ENCODE data around the gene SKAP1.

DNA sequence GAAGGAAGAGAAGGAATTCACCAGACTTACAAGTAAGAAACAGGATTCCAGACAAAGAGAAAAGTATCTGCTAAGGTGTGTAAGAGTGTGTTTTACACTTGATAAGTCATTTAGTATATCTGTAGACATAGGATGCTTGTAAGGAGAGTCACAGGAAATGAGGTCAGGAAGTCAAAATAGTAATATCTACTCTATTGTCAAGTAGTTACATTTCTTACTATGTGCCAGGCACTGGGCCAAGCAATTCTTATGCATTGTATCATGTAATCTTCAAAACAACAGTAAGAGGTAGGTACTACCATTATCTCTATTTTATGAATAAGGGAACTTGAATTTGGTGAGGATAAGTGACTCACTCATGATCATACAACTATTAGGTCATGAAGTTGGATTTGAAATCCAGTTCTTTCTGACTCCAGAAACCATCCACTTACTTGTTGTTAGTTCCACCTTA is 193.3 kb downstream of the SKAP1 start:
- no peak for TF ChIP-seq POLR2AphosphoS5 (IDR thresholded peaks at IDR 0.05; ENCODE audit: low read depth)
- TF ChIP-seq, protein P1, sequence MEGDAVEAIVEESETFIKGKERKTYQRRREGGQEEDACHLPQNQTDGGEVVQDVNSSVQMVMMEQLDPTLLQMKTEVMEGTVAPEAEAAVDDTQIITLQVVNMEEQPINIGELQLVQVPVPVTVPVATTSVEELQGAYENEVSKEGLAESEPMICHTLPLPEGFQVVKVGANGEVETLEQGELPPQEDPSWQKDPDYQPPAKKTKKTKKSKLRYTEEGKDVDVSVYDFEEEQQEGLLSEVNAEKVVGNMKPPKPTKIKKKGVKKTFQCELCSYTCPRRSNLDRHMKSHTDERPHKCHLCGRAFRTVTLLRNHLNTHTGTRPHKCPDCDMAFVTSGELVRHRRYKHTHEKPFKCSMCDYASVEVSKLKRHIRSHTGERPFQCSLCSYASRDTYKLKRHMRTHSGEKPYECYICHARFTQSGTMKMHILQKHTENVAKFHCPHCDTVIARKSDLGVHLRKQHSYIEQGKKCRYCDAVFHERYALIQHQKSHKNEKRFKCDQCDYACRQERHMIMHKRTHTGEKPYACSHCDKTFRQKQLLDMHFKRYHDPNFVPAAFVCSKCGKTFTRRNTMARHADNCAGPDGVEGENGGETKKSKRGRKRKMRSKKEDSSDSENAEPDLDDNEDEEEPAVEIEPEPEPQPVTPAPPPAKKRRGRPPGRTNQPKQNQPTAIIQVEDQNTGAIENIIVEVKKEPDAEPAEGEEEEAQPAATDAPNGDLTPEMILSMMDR (IDR thresholded peaks at IDR 0.05; ENCODE audit: insufficient read depth, low read length), result no peak

Measured in HL-60 (cell line).